ENCODE data around the gene TRIM29.
"Not testable (repeated sequence)": the region's sequence is repeated elsewhere in the genome, so short reads cannot be mapped to it uniquely, and the experiment has no call there.

The TRIM29 gene

DNA sequence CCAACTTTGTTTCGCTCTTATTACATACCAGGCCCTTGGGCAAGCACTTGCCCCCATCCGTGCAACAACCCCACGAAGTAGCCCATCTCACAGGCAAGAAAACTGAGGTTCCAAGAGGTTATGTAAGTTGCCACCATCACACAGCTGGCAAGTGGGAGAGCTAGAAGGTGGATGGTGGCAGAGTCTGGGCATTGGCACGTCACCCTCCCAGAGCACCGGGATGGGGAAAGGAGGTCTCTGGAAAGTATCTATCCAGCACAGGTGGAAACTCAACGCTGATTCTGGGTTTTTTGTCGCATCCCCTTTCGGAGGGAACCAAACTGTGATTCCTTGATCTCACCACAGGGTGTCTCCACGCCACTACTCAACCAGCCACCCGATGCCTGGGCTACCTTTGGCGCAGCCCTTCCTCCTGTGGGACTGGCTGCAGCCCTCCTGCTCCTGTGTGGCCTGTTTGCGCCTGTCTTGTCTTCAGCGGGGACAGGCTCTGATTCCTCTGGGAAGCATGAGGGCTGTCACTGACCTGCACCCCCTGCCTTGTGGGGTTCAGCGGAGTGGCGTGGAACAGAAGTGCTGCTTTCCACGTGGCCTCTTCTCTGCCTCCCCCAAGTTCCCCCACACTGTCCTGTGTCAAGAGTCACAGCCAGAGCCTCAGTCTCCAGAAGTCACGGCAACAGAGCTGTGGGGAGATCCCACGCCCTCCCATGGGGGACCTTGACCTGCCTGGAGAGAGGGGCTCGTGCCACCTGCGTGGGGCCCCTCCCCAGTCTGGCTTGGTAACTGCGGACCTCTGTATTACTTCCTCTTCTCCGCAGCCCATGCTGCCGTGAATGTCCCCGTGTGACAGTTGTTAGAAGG, 34.4 kb upstream of the TRIM29 start:
- peak in 1 of 2 donors; percentile 11 for DNase-seq (ENCODE audit: low read depth in 2 of 2)

DNA sequence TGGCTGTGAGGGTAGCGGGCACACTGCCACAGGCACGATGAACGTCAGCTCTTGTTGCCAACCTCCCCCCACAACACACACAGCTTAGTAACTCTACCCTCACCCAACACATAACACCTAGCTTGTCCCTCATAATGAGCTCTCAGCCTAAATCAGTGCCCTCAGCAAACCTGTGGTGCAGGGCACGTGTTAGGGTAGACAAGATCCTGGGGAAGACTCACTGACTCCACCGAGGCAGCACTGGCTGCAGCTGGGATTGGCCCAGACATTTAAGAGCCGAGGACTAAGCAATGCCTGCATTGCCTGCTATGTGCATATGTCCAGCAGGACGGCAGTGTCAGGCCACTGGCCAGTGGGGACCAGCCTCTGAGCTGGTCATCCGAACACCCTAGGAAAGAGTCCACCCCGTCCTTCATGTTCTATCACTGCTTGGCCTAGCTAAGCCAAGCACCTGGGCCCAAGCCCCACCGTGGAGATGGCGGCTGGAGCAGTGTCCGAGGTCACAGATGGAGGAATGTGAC, 32.9 kb upstream of the TRIM29 start:
- no peak for DNase-seq (ENCODE audit: low read depth in 2 of 2)

DNA sequence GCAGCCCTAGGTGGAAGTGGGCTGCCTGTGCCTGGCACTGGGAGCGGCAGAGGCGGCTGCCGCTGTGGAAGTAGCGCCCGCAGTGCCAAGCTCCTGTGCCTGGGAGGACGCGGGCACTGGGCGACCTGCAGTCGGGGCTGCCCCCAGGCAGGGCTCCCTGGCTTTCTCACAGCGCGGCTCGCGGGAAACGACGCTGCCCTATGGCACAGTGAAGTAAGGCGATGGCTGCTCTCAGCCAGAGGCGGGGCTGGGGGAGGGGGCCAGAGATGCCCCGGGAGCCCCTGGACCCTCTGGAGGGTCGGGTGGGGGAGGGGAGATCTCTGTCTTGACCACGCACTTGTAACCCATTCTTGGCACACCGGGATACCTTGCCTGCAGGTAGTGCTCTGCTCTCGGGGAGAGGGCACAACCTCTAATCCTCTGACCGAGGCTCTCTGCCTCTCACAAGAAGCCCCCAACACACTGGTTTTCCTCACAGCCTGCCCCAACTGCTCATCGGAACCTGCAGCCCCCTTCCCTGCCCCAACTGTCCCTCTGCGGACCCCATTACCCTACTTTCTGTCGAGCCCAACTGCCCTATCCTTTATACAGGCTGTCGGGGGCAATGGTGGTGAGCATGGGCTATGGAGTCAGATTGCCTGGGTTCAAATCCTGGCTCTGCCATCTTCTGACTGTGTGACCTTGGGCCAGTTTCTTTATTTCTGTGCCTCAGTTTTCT, 32.2 kb upstream of the TRIM29 start:
- DNase-seq (ENCODE audit: low read depth in 2 of 2) = no peak

DNA sequence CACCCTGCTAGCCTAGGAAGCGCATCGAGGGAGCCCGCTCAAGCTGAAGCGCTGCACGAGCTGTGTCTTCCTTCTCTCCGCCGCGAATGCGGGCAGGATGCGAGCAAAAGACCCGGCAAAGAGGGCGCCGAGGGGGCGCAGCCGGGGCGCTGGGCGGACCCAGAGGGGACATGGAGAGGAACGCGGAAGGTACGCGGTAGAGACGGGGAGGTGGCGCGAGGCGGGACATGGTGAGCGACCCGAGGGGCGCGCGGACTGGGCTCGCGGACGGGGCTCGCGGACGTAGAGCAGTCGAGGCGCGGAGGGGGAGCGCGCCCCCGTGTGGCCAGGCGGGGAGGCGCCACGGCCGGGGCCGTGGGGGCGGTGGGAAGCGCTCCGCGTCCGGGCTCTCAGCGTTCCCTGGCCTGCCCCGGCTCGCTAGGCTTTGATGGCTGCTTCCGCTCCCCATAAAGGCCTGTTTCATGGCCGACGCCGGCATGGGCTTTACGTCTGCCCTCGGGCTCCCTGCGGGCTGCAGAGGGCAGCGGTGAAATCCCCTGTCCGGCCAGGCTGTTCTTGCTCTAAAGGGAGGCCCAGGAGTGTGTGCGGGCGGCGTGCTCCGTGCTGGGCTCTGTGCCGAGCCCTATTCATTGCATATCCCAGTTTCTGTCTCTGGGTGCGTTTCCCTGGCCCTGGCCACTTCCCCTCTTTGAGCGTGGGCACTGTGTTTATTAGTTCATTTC, 31.2 kb upstream of the TRIM29 start:
- DNase-seq (ENCODE audit: low read depth in 2 of 2) = peak; percentile 14 to 16

DNA sequence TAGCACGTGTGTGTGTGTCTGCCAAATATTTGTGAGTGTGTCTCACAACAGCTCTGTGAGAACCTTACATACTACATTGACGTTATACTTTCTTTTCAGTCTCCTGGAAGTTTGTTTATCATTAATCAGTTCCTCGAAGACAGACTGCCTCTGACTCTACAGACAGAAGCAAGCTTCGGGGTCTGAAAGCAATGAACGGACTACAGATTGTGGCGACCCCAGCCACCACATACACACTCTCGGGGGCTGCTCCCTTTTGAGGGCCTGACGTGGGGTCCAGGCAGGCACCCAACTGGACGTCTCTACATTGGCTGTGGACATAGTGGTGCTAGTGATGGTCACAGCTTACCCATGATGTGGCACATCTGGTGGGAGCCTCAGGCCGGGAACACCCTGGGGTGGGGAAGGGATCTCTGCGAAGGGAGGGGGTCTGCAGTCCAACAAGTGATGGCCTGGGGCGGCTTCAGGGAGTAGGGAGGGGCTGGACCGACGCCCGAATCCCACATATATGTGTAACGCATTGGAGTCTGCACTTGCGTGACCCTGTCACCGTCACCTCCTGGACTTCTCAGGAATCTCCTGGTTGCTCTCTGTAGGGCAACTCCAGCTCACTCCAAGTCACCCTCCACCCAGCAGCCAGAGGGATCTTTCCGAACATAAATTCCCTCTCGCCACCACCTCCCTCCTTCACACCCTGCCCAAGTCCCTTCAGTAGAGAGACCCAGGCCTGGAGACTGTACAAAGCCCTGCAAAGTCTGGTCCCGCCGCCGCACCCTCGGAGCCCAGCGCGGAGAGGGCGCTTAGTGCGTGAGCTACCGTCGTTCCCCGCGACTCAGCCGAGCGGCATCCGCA, 30.4 kb upstream of the TRIM29 start:
- DNase-seq (ENCODE audit: low read depth in 2 of 2) = no peak

DNA sequence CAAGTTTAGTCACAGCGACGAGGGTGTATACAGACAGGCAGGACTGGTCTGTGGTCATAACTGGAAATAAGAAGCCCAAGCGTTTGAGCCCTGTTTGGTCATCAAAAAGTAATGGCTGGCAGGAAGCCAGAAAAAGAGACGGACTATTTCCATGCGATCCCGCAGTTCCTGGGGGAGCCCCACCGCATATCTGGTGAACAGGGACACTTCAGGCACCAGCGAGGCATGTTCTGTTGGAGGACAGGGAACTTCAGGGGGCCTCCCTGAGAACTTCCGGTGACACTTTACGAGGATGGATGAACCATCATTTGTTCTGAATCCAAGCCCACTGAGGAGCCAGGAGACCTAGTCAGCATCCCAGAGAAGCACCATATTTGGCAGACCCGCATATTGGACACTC, 29.7 kb upstream of the TRIM29 start:
- DNase-seq (ENCODE audit: low read depth in 2 of 2) = no peak

DNA sequence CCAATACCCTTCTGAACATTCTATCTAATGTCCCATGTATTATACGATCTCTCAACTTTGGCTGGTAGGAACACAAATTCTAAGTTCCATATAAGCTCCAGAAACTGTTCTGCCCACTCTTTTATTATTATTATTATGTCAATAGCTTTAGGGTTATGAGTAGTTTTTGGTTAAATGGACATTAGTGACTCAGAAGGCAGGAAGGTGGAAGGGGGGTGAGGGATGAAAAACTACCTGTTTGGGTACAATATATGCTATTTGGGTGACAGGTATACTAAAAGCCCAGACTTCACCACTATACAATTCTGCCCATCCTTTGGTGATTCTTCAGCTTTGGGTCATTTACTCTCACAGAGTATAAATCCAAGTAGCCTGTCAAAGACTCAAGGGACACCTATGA, 22.5 kb upstream of the TRIM29 start:
- DNase-seq (ENCODE audit: low read depth in 2 of 2) = no peak

DNA sequence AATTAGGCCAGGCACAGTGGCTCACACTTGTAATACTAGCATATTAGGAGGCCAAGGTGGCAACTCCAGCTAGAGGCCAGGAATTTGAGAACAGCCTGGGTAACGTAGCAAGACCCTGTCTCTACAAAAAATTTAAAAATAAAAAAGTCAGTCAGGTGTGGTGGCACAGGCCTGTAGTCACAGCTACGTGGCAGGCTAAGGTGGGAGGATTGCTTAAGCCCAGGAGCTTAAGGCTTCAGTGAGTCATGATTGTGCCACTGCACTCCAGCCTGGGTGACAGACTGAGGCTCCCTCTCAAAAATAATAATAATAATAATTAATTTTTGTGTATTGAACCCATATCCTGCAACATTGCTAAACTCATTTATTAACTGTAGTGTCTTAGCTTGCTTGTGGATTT, 15.3 kb upstream of the TRIM29 start:
- DNase-seq (ENCODE audit: low read depth in 2 of 2) = no peak

DNA sequence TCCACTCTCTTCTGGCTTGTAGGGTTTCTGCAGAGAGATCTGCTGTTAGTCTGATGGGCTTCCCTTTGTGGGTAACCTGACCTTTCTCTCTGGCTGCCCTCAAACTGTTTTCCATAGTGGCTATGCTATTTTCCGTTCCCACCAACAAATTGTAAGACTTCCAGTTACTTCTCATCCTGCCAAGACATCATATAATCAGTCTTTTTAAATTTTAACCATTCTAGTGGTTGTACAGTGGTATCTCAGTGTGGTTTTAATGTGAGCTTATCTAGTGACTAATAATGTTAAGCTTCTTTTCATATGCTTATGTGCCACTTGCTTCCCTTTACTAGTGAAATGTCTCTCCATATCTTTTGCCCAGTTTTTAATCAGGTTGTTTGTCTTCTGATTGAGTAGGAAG, 13.6 kb upstream of the TRIM29 start:
- no peak for DNase-seq (ENCODE audit: low read depth in 2 of 2)

DNA sequence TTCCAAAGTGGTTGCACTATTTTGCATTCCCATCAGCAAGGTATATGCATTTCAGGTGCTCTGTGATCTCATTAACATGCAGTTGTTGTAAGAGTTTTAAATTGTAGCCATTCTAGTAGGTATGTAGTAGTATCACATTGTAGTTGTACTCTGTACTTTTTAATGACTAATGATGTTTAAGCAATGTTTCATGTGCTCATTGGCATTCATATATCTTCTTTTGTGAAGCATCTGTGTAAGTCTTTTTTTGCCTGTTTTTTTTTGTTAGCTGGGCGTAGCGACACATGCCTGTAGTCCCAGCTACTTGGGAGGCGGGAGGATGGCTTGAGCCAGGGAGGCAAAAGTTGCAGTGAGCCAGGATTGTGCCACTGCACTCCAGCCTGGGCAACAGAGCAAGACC, 11.3 kb upstream of the TRIM29 start:
- DNase-seq (ENCODE audit: low read depth in 2 of 2) = no peak

DNA sequence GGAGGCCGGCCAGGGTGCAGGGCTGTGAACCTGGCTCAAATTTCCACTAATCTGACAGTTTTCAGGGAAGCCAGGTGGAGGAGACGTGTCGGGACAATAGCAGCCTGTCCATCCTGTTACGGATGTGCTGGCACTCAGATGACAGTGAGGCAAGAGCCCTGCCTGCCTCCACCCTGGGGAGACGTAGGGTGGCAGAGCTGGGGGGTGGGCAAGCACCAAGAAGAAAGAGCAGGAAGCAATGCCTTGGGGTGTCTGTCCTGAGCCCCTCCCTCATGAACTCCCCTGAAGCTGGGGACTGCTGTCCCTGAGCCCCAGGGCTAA, 10.0 kb upstream of the TRIM29 start:
- DNase-seq (ENCODE audit: low read depth in 2 of 2) = no peak

DNA sequence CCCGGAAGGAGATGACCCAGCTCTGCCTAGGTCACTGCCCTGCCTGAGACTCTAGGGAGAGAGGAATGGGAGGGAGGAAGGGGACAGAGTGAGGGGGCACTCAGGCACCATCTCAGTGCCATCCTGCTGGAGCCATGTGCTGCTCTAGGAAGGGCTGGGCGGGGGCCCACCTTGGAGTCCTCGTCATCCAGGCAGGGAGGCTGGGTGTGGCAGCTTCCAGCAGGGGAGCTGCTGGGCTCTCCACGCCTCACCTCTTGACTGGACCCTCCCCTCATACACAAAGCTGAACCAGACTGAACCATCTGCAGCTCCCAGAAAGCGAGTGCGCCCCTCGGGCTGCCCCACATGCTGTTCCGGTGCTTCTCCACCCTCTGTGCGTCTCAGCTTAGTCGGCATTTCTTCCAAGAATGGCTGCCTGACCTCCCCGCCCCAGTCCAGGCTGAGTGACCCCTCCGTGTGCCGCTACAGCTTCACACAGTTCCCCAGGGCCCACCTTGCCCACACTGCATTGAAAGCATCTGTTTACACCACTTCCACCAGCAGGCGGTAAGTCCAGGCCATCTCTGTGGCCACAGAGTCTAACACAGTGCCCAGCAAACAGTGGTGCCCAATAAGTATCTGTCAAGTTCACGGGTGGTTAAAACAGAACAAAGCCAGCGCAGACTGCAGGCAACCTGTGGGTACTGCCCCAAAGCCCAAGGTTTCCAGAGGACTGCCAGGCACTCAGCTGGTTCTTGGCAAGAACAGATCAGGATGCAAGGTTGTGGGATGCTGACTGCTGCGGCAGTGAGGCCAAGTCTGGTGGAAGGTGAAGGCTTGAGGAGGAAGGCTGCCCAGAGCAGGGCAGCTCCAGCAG, 9.4 kb upstream of the TRIM29 start:
- DNase-seq (ENCODE audit: low read depth in 2 of 2) = no peak

DNA sequence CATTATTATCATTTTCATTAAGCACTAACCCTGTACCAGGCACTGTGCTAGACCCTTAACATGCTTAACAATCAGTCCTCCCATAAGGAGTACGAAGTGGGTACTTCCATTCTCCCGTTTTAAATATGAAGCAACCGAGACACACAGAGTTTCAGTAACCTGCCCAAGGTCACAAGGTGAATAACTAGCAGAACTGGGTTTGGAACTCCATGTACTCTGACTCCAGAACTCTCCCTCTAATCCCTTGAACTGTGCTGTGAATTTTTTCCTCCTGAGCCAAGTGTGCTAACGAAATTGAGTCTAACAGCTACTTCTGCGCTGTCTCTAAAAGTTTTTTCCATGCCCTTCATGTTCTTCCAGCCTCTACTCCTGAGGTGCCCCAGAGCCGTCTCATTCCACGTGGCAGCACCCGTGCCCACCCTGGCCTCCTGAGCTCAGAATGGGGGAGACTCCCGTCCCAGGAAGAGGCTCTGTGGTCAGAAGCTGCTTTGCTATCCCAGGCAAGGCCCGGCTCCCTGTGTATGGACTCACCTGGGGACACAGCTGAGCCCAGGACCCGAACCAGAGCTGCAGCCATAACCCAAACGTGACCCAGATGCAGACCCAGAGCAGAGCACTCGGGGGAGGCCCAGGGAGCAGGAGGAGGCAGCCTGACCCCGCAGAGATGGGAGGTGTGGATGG, 8.6 kb upstream of the TRIM29 start:
- no peak for DNase-seq (ENCODE audit: low read depth in 2 of 2)

DNA sequence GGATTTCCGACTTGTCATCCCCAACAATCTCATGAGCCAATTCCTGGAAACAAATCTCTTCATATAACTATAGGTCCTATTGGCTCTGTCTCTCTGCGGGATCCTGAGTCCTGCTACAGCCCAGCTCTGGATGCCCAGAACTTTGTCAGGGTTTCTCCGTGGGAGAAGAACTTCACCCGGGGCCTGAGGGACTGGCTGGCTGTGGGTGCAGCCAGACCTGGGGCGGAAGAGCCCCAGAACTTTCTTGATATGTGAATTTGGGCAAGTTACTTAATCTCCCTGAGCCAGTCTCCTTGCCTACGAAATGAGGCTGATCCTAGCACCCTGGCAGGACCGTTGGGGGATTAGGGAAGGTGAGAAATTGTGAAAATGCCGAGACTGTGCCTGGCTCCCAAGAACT, 6.6 kb upstream of the TRIM29 start:
- no peak for DNase-seq (ENCODE audit: low read depth in 2 of 2)

DNA sequence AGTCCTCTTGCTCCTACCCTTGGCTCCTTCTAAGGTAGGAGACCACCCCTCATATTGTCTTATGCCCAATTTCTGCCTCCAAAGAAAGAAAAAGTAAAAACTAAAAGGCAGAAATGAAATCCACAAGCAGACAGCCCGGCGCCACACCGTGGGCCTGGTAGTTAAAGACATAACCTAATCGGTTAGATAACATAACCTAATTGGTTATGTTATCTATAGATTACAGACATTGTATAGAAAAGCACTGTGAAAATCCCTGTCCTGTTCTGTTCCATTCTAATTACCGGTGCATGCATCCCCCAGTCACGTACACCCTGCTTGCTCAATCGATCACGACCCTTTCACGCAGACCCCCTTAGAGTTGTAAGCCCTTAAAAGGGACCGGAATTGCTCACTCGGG, 5.6 kb upstream of the TRIM29 start:
- not testable (repeated sequence) for DNase-seq (ENCODE audit: low read depth in 2 of 2)

DNA sequence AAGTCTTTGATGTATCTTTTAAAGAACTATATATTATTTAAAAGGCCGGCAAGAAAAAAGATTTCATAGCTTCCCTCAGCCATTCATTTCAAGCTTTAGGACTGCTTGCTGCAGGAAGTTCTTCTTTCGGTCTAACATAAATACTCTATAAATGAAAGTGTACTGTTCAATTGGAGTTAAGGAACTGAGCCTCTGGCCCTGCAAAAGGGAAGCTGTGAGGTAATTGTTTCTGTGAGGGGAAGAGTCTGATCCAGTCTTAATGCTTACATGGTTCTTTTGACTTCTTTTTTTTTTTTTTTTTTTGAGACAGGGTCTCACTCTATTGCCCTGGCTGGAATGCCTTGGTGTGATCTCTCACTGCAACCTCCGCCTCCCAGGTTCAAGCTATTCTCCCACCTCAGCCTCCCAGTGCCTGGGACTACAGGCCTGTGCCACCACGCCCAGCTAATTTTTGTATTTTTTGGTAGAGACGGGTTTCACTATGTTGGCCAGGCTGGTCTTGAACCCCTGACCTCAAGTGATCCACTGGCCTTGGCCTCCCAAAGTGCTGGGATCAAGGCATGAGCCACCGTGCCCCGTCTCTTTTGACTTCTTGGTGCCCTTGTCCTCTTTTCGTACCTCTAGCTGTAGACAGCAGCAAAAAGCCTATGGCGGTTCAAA, 4.7 kb upstream of the TRIM29 start:
- DNase-seq (ENCODE audit: low read depth in 2 of 2) = no peak

DNA sequence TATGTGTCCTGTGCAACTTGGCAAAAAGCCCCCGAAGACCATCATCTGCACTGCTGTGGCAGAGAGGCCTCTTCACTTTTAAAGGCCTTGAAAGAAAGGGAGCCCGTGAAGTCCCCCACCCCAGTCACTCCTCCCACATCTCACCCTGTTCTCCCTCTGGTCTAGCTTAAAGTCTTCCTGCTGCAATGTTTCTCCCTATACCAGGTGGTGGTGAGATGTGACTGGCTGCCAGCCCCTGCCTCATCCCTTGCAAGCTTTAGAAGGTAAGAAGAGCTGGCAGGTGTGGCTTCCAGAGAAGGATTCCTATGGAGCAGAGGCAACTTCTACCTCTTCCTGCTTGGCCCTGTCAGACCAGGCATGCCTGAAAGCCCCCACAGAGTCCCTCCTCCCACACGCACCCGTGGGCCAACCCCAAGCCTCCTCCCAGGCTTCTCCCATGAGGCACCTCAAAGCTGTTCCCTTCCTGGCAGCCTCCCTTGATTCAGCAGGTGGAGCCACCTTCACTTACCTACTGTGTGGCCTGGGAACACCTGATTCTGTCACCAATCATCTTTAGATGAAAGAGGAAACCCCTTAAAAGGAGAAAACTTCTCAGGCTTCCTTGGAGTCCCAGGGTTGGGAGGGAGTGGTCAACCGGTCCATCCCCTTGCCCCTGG, 4.0 kb upstream of the TRIM29 start:
- DNase-seq (ENCODE audit: low read depth in 2 of 2) = no peak

DNA sequence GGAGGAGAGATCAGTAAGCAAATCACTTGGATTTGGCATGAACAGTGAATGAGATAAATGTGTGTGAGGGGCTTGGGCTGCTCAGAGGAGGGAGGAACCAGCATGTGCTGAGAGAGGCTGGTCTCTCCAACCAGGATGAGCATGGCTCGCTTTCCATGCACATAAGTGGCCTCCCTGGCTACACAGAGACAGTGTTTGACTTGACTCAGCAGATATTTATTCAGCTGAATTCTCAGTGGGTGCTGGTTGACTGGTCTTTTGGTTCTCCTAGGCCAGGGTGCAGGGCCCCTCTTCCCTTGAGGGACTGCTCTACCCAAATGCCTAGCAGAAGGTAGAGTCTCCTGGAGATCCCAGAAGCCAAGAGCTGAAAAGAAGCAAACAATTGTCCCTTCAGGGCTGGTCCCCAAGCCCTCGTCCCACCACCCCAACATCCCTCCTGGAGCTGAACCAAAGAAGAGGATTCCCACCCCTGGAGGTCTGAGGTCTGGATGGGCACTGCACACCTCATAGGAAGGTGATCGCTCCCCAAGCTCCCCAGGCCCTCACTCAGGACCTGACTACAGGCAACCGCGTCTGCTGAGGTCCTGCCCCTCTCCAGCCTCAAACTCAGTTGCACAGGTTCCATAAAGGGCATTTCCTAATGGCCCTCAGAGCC, 3.3 kb upstream of the TRIM29 start:
- DNase-seq (ENCODE audit: low read depth in 2 of 2) = no peak

All from stimulated activated CD8-positive, alpha-beta memory T cell treated with anti-CD3 and anti-CD28 coated beads, Interleukin-2, amount 100 ng/mL, for 1 hour (primary cell).